ENCODE results near the gene PLAA. TPM values are rescaled to one million over a fixed set of nuclear protein-coding genes. Genes with fewer than 3 reads are reported as not detected.

PLAA gene
- total RNA-seq, 2 experiments from 2014 or later, result 42.5 to 45.3 TPM

GRCh38 chr9:26949637-26950069, 2.6 kb upstream of the PLAA start:
- no peak for DNase-seq
- Mint-ChIP-seq H3K4me1 (peaks cover 31% of the 10 kb centered on the region), H3K27me3 (no peaks in the 10 kb centered on the region), H3K4me3 (no peak overlapping the region), H3K9me3 (no peaks in the 10 kb centered on the region), H3K36me3 (peaks cover 10% of the 10 kb centered on the region), H3K27ac (no peak overlapping the region)

GRCh38 chr9:26947736-26948135, 694 bp upstream of the PLAA start:
- peak overlapping the region; percentile 99 for H3K27ac Mint-ChIP-seq
- H3K9me3 Mint-ChIP-seq, result no peaks in the 10 kb centered on the region
- peaks cover 37% of the 10 kb centered on the region for H3K4me1 Mint-ChIP-seq
- peaks cover 24% of the 10 kb centered on the region for H3K36me3 Mint-ChIP-seq
- H3K4me3 Mint-ChIP-seq, result peak overlapping the region; percentile 90
- peak; percentile 22 for DNase-seq
- H3K27me3 Mint-ChIP-seq, result no peaks in the 10 kb centered on the region

GRCh38 chr9:26945591-26945990, 1.5 kb downstream of the PLAA start:
- H3K4me3 Mint-ChIP-seq, result peak overlapping the region; percentile 90
- H3K27ac Mint-ChIP-seq, result peak overlapping the region; percentile 99
- no peaks in the 10 kb centered on the region for H3K9me3 Mint-ChIP-seq
- H3K4me1 Mint-ChIP-seq, result peaks cover 49% of the 10 kb centered on the region
- H3K36me3 Mint-ChIP-seq, result peaks cover 34% of the 10 kb centered on the region
- no peak for DNase-seq
- H3K27me3 Mint-ChIP-seq, result no peaks in the 10 kb centered on the region

- no peak for DNase-seq
- Mint-ChIP-seq H3K27ac (no peak overlapping the region), H3K9me3 (peaks cover 7% of the 10 kb centered on the region), H3K4me1 (peaks cover 65% of the 10 kb centered on the region), H3K36me3 (peaks cover 65% of the 10 kb centered on the region), H3K27me3 (no peaks in the 10 kb centered on the region), H3K4me3 (no peak overlapping the region)
Measured at GRCh38 chr9:26940779-26941178, 6.3 kb downstream of the PLAA start.

- Mint-ChIP-seq H3K27me3 (no peaks in the 10 kb centered on the region), H3K27ac (no peak overlapping the region), H3K36me3 (peaks cover 61% of the 10 kb centered on the region), H3K9me3 (peaks cover 7% of the 10 kb centered on the region), H3K4me3 (no peak overlapping the region), H3K4me1 (peaks cover 58% of the 10 kb centered on the region)
- DNase-seq, result no peak
Measured at GRCh38 chr9:26939955-26940711, 6.9 kb downstream of the PLAA start.

GRCh38 chr9:26937816-26938371, 9.1 kb downstream of the PLAA start:
- Mint-ChIP-seq H3K4me1 (peaks cover 41% of the 10 kb centered on the region), H3K36me3 (peaks cover 47% of the 10 kb centered on the region), H3K9me3 (peaks cover 7% of the 10 kb centered on the region), H3K4me3 (no peak overlapping the region), H3K27me3 (no peaks in the 10 kb centered on the region), H3K27ac (no peak overlapping the region)
- no peak for DNase-seq

- no peak for DNase-seq
- Mint-ChIP-seq H3K27me3 (no peaks in the 10 kb centered on the region), H3K27ac (no peak overlapping the region), H3K9me3 (peaks cover 7% of the 10 kb centered on the region), H3K36me3 (peaks cover 40% of the 10 kb centered on the region), H3K4me1 (peaks cover 32% of the 10 kb centered on the region), H3K4me3 (no peak overlapping the region)
Measured at GRCh38 chr9:26935847-26936246, 11.2 kb downstream of the PLAA start.

- Mint-ChIP-seq H3K36me3 (peaks cover 25% of the 10 kb centered on the region), H3K27ac (no peak overlapping the region), H3K9me3 (no peaks in the 10 kb centered on the region), H3K4me1 (peaks cover 3% of the 10 kb centered on the region), H3K4me3 (no peak overlapping the region), H3K27me3 (no peaks in the 10 kb centered on the region)
- DNase-seq, result no peak
Measured at GRCh38 chr9:26928902-26929495, 18.0 kb downstream of the PLAA start.

- Mint-ChIP-seq H3K9me3 (no peaks in the 10 kb centered on the region), H3K4me3 (no peak overlapping the region), H3K27me3 (no peaks in the 10 kb centered on the region), H3K4me1 (peaks cover 3% of the 10 kb centered on the region), H3K36me3 (peaks cover 37% of the 10 kb centered on the region), H3K27ac (no peak overlapping the region)
- no peak for DNase-seq
Measured at GRCh38 chr9:26925609-26926008, 21.4 kb downstream of the PLAA start.

GRCh38 chr9:26919698-26920097, 27.3 kb downstream of the PLAA start:
- Mint-ChIP-seq H3K4me1 (no peaks in the 10 kb centered on the region), H3K27me3 (no peaks in the 10 kb centered on the region), H3K9me3 (no peaks in the 10 kb centered on the region), H3K4me3 (no peak overlapping the region), H3K36me3 (peaks cover 43% of the 10 kb centered on the region), H3K27ac (no peak overlapping the region)
- DNase-seq, result no peak

- no peak for DNase-seq
- Mint-ChIP-seq H3K36me3 (peaks cover 19% of the 10 kb centered on the region), H3K4me3 (no peak overlapping the region), H3K27ac (no peak overlapping the region), H3K9me3 (no peaks in the 10 kb centered on the region), H3K27me3 (no peaks in the 10 kb centered on the region), H3K4me1 (no peaks in the 10 kb centered on the region)
Measured at GRCh38 chr9:26913138-26913668, 33.8 kb downstream of the PLAA start.

- Mint-ChIP-seq H3K27me3 (no peaks in the 10 kb centered on the region), H3K27ac (no peak overlapping the region), H3K4me3 (no peak overlapping the region), H3K36me3 (peaks cover 16% of the 10 kb centered on the region), H3K9me3 (no peaks in the 10 kb centered on the region), H3K4me1 (no peaks in the 10 kb centered on the region)
- no peak for DNase-seq
Measured at GRCh38 chr9:26904671-26905070, 42.4 kb downstream of the PLAA start.

GRCh38 chr9:26904070-26904469, 43.0 kb downstream of the PLAA start:
- Mint-ChIP-seq H3K27ac (no peak overlapping the region), H3K4me3 (no peak overlapping the region), H3K9me3 (no peaks in the 10 kb centered on the region), H3K27me3 (no peaks in the 10 kb centered on the region), H3K4me1 (no peaks in the 10 kb centered on the region), H3K36me3 (peaks cover 16% of the 10 kb centered on the region)
- no peak for DNase-seq

GRCh38 chr9:26893030-26893676, 53.9 kb downstream of the PLAA start:
- Mint-ChIP-seq H3K4me3 (peak overlapping the region; percentile 98), H3K27ac (peak overlapping the region; percentile 99), H3K27me3 (no peaks in the 10 kb centered on the region), H3K4me1 (peaks cover 23% of the 10 kb centered on the region), H3K9me3 (peaks cover 5% of the 10 kb centered on the region), H3K36me3 (peaks cover 19% of the 10 kb centered on the region)
- no peak for DNase-seq

Measured in activated naive CD8-positive, alpha-beta T cell treated with anti-CD3 and anti-CD28 coated beads for 36 hours (primary cell).